Loucy (cell line): ENCODE data around the gene LTBP1.

Experiments used
- H2AFZ ChIP-seq: fragments of 200-600 bp; sonication (generic); 2 replicates; pipeline ENCODE4 v1.6.0; 2016; ENCODE audit warnings: antibody characterized with exemption, mild to moderate bottlenecking, low read length, moderate library complexity
- H3F3A ChIP-seq: fragments of 200-600 bp; 2 replicates; pipeline ENCODE4 v1.6.0; 2016; ENCODE audit warnings: antibody characterized with exemption, low read depth, mild to moderate bottlenecking
- H3K27me3 ChIP-seq: fragments of 200-600 bp; sonication (generic); 2 replicates; pipeline ENCODE4 v1.6.1; 2014; ENCODE audit warnings: low read length, mild to moderate bottlenecking; ENCODE audit not compliant: insufficient read depth, poor library complexity, severe bottlenecking
- H3K36me3 ChIP-seq: fragments of 200-600 bp; sonication (generic); 2 replicates; pipeline ENCODE4 v1.6.1; 2016; ENCODE audit warnings: low read length; ENCODE audit not compliant: insufficient read depth
- H3K4me1 ChIP-seq: fragments of 200-600 bp; sonication (generic); 2 replicates; pipeline ENCODE4 v1.5.1; 2014; ENCODE audit warnings: low read length, mild to moderate bottlenecking; ENCODE audit not compliant: insufficient read depth, poor library complexity, severe bottlenecking
- H3K4me2 ChIP-seq: fragments of 200-600 bp; sonication (generic); 2 replicates; pipeline ENCODE4 v1.6.0; 2014; ENCODE audit warnings: antibody characterized with exemption, low read length, low read depth, mild to moderate bottlenecking; ENCODE audit not compliant: poor library complexity, severe bottlenecking
- H3K4me3 ChIP-seq: fragments of 200-600 bp; sonication (generic); 2 replicates; pipeline ENCODE4 v1.5.1; 2014; ENCODE audit warnings: low read length, mild to moderate bottlenecking, mixed read lengths; ENCODE audit not compliant: poor library complexity, severe bottlenecking
- H3K79me2 ChIP-seq: fragments of 200-600 bp; sonication (generic); 2 replicates; pipeline ENCODE4 v1.6.1; 2014; ENCODE audit warnings: low read length; ENCODE audit not compliant: insufficient read depth
- H3K9ac ChIP-seq: fragments of 200-600 bp; sonication (generic); 2 replicates; pipeline ENCODE4 v1.6.0; 2014; ENCODE audit warnings: mild to moderate bottlenecking, low read depth, low read length, moderate library complexity; ENCODE audit not compliant: poor library complexity, severe bottlenecking
- H3K9me2 ChIP-seq: fragments of 200-600 bp; sonication (generic); replicated peaks from 2 replicates; pipeline ENCODE4 v1.6.1; 2016; ENCODE audit warnings: low read depth, low read length, mixed read lengths
- H3K9me3 ChIP-seq: fragments of 200-600 bp; sonication (generic); 2 replicates; pipeline ENCODE4 v1.6.1; 2014; ENCODE audit warnings: mild to moderate bottlenecking, antibody characterized with exemption, low read length, low read depth; ENCODE audit not compliant: insufficient read depth
- H4K20me1 ChIP-seq: fragments of 200-600 bp; sonication (generic); 2 replicates; pipeline ENCODE4 v1.6.0; 2014; ENCODE audit warnings: antibody characterized with exemption, low read length, mild to moderate bottlenecking; ENCODE audit not compliant: insufficient read depth, poor library complexity, severe bottlenecking
- CTCF ChIP-seq: fragments of 200-600 bp; sonication (generic); conservative IDR thresholded peaks from 2 replicates; pipeline ENCODE4 v1.5.1; 2014; ENCODE audit warnings: mild to moderate bottlenecking, antibody characterized with exemption, low read length
- EZH2phosphoT487 ChIP-seq: fragments of 200-600 bp; IDR thresholded peaks from 2 replicates; pipeline ENCODE4 v1.6.1; 2018; ENCODE audit warnings: antibody characterized with exemption, mild to moderate bottlenecking, moderate library complexity, borderline replicate concordance

The LTBP1 gene

DNA sequence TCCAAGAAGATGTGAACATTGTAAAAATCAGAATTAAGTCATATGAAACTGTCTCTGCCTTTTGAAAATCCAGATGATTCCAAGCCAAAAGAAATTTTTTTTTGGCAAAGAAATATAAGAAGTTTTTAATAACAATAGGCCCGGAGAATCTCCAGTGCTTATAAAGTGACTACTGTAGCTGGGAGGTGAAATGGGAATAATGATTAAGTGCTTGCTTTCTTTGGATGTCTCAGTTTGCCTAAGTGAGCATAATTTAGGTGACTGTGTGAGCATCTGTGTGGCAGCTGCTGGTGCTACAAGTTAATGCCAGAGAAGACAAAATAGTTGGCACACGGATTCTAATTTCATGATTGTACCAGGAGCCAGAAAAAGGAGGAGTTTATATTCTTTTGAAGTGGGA is 185.0 kb downstream of the LTBP1 start:
- Histone ChIP-seq H3K9ac (no peak overlapping the region), H3K9me3 (no peaks in the 10 kb centered on the region), H3K79me2 (no peaks in the 10 kb centered on the region), H2AFZ (no peak overlapping the region), H4K20me1 (no peaks in the 10 kb centered on the region), H3K9me2 (no peaks in the 10 kb centered on the region), H3K4me1 (no peaks in the 10 kb centered on the region), H3K36me3 (no peaks in the 10 kb centered on the region), H3K4me3 (no peak overlapping the region), H3K27me3 (no peaks in the 10 kb centered on the region), H3K4me2 (no peak overlapping the region), H3F3A (no peaks in the 10 kb centered on the region)
- no peak for TF ChIP-seq EZH2phosphoT487
- TF ChIP-seq CTCF, result no peak

DNA sequence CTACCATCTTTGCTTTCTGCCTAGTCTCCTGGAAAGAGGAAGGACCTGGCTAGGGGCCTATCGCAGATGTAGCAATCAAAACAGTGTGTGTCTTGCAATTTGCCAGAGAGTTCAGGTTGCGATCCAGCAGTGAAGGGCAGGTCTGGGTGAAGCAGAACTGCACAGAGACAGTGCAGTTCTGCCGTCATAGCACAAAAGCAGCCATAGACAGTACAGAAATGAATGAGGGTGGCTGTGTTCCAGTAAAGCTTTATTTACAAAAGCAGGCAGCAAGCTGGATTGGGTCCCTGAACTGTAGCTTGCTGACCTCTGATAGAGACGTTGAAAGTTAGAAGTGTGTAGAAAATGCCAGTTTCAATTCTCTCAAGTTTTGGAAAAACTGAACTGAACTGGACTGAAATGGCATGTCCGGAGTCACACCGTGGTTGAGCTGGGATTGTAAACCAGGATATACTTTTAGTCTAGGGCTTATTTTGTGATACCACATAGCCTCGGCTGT is 186.8 kb downstream of the LTBP1 start:
- no peak overlapping the region for H3K4me2 ChIP-seq
- H3K4me3 ChIP-seq, result no peak overlapping the region
- H3K9me3 ChIP-seq, result no peaks in the 10 kb centered on the region
- H3K4me1 ChIP-seq, result no peaks in the 10 kb centered on the region
- H3K27me3 ChIP-seq, result no peaks in the 10 kb centered on the region
- no peaks in the 10 kb centered on the region for H4K20me1 ChIP-seq
- H3K9me2 ChIP-seq, result no peaks in the 10 kb centered on the region
- H3K9ac ChIP-seq, result no peak overlapping the region
- no peaks in the 10 kb centered on the region for H3K36me3 ChIP-seq
- H3F3A ChIP-seq, result no peaks in the 10 kb centered on the region
- TF ChIP-seq CTCF (no peak), EZH2phosphoT487 (no peak)
- no peak overlapping the region for H2AFZ ChIP-seq
- no peaks in the 10 kb centered on the region for H3K79me2 ChIP-seq

DNA sequence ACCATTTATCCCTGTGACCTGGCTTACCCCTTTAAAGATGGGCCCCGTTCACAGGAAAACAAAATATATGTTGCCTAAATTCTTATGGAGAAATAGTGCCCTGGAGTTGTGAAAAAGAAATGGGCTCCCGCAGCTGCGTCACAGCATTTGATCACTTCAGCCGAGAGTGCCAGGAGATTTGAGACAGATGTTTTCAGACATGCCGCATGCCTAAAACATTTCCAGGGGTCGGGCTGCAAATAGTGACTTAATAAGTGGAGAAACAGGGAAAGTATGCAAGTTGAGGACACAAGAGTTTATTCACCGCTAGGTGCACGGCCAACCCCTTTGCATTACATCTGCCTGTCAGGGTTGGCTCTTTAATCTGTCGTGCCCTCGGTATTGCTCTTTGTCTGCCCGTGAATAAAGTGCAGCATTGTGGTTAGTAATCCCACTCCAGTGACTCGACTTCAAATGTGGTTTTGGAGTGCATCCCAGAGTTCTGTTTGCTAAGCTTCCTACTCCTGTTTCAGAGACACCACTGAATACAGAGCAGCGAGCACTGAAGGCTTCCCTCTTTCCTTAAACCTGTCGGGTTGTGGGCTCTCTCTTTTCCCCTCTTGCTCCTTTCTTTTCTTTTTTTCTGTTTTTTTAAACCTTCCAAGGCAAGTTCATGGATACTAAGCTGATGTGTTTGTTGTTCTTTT is 187.5 kb downstream of the LTBP1 start:
- Histone ChIP-seq H4K20me1 (no peaks in the 10 kb centered on the region), H3K9me2 (no peaks in the 10 kb centered on the region), H3K79me2 (no peaks in the 10 kb centered on the region), H3K9me3 (no peaks in the 10 kb centered on the region), H2AFZ (no peak overlapping the region), H3K9ac (no peak overlapping the region), H3K36me3 (no peaks in the 10 kb centered on the region), H3F3A (no peaks in the 10 kb centered on the region), H3K4me2 (no peak overlapping the region), H3K4me1 (no peaks in the 10 kb centered on the region), H3K4me3 (no peak overlapping the region), H3K27me3 (no peaks in the 10 kb centered on the region)
- TF ChIP-seq EZH2phosphoT487 (no peak), CTCF (no peak)
